ENCODE data around the gene DHX57. TPM values are rescaled to one million over a fixed set of nuclear protein-coding genes. Genes with fewer than 3 reads are reported as not detected.
"Not testable (repeated sequence)": the region's sequence is repeated elsewhere in the genome, so short reads cannot be mapped to it uniquely, and the experiment has no call there.

The DHX57 gene
- total and polyA plus RNA-seq, 8 donors: 6.0 to 12.1 (median 9.1) TPM

- H3K36me3 ChIP-seq: no peaks in the 10 kb centered on the region
- H3K4me1 ChIP-seq: no peaks in the 10 kb centered on the region
- no peak for TF ChIP-seq CTCF (IDR thresholded peaks at IDR 0.05)
- no peaks in the 10 kb centered on the region for H3K27me3 ChIP-seq
- no peaks in the 10 kb centered on the region for H3K9me3 ChIP-seq
- 44 to 50% methylated on average over 7 of the region's 7 CpGs for WGBS, 2 donors
- H3K27ac ChIP-seq: no peak overlapping the region
- FAIRE-seq (no peak), DNase-seq (no peak), ATAC-seq (peak in 2 of 4 donors; percentile 12 to 41)
- H3K4me3 ChIP-seq: no peak overlapping the region
- intact Hi-C loops (cut with DNase I): no loop called here
These were observed 81.3 kb downstream of the DHX57 start for GRCh38 chr2:38794235-38794946.

- Histone ChIP-seq H3K36me3 (no peaks in the 10 kb centered on the region), H3K4me1 (no peaks in the 10 kb centered on the region), H3K4me3 (no peak overlapping the region), H3K27me3 (no peaks in the 10 kb centered on the region), H3K9me3 (no peaks in the 10 kb centered on the region), H3K27ac (no peak overlapping the region)
- no peak for DNase-seq
- no peak for ATAC-seq
- FAIRE-seq: no peak
- intact Hi-C loops (cut with DNase I): no loop called here
- 83 to 87% methylated on average over 5 of the region's 5 CpGs for WGBS, 2 donors
- no peak for TF ChIP-seq CTCF (IDR thresholded peaks at IDR 0.05)
These were observed 82.2 kb downstream of the DHX57 start for GRCh38 chr2:38793511-38793910.

GRCh38 chr2:38792751-38793150 is 83.0 kb downstream of the DHX57 start:
- intact Hi-C loops (cut with DNase I): no loop called here
- Histone ChIP-seq H3K27ac (no peak overlapping the region), H3K9me3 (no peaks in the 10 kb centered on the region), H3K4me3 (no peak overlapping the region), H3K4me1 (no peaks in the 10 kb centered on the region), H3K36me3 (no peaks in the 10 kb centered on the region), H3K27me3 (no peaks in the 10 kb centered on the region)
- FAIRE-seq (no peak), DNase-seq (no peak), ATAC-seq (no peak)
- TF ChIP-seq CTCF (IDR thresholded peaks at IDR 0.05): no peak
- 45 to 48% methylated on average over 2 of the region's 2 CpGs for WGBS, 2 donors

- ATAC-seq; FAIRE-seq; H3K36me3 ChIP-seq; H3K27ac ChIP-seq; DNase-seq; H3K27me3 ChIP-seq; H3K9me3 ChIP-seq; intact Hi-C loops (cut with DNase I); H3K4me3 ChIP-seq; H3K4me1 ChIP-seq: not testable (repeated sequence)
- WGBS, 2 donors: 91 to 94% methylated on average over 8 of the region's 8 CpGs
These were observed 83.4 kb downstream of the DHX57 start for GRCh38 chr2:38792321-38792720.

- no peak for FAIRE-seq
- Histone ChIP-seq H3K27ac (no peak overlapping the region), H3K36me3 (no peaks in the 10 kb centered on the region), H3K27me3 (no peaks in the 10 kb centered on the region), H3K9me3 (no peaks in the 10 kb centered on the region), H3K4me3 (no peak overlapping the region), H3K4me1 (no peaks in the 10 kb centered on the region)
- DNase-seq: no peak
- intact Hi-C loops (cut with DNase I): no loop called here
- ATAC-seq: no peak
- TF ChIP-seq CTCF (IDR thresholded peaks at IDR 0.05): no peak
- WGBS, 2 donors: 83 to 94% methylated on average over 1 of the region's 1 CpG
These were observed 84.0 kb downstream of the DHX57 start for GRCh38 chr2:38791744-38792143.
